NCI-H1694 (cell line): ENCODE results near the gene ZDHHC14.
"Not testable (repeated sequence)": the region's sequence is repeated elsewhere in the genome, so short reads cannot be mapped to it uniquely, and the experiment has no call there.

Experiments used
- DNase-seq: peaks from one replicate; lab custom pipeline; 2025; lab: John Stamatoyannopoulos, UW

Gene ZDHHC14

DNA sequence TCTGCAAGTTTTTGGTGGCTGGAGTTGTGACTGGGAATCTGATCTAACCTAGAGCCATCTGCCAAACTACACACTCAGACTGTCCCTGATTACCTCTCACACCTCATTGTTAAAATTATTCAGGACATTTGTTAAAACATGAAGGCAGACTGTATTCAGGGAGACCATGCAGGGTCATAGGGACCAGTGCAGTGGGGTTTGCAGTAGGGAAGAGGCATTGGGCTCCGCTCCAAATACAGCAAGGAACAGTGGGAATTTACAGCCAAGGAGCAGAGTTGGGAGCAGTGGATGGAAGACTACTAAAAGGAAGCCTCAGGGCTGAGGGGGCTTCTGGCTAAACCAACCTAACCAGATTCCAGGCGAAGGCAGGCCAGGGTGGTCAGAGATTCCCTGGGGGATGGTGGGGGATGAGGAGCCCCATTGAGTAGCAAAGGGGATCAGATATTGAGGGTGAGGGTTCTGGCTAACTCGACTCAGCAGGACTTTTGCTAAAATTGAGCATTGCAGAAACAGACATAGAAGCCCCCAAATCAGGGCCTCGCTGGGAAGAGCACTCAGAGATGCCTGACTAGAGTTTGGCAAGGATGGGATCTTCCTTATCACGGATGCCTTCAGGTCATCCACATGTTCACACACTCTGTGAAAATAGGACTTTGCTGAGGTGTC lies 172.0 kb downstream of the ZDHHC14 start:
- DNase-seq = no peak

DNA sequence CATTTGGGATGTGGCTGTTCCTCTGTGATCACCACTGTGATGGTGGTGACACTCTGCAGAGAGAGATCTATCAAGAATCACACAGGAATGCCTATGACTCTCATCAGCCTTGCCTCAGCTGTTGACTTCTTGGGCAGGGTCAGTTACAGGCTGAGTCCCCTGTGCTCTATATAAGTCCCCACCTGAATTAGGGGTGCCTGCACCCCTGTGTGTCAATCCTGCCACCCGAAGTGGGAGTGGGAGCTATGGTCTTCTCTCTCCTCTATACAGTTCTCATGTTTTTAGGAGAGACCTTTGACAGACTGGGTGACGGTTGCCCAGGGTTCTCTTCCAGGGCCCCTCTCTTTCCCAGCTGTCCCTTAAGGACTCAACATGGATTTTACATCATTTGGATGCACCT lies 173.8 kb downstream of the ZDHHC14 start:
- no peak for DNase-seq

DNA sequence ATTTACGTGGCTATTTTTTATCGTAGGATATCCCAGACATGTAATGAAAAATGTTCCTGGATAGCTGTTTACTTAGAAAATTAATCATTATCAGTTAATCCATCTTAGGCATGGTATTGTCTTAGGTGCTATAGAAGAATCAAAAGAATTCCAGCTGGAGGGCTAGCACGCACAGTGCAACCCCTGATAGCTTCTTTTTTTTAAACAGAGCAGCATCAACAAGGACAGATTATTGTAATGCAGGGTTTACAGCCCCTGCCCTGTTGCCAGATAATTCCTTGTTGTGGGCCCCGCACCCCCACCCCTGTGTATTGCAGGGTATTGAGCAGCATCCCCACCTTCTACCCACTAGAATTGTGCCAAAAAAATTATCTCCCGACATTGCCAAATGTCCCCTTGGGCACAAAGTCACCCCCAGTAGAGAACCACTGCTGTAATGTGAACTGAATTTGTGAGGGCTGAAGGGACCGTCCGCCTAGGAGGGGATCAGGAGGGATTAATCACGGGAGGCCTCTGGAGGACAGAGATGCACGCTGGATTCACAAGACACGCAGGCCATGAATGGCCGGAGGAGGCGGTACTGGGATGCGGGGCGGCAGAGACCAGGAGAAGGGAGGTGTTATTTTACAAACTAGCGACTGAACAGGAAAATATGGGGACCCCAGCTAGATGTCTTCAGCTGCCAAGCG lies 174.6 kb downstream of the ZDHHC14 start:
- no peak for DNase-seq

DNA sequence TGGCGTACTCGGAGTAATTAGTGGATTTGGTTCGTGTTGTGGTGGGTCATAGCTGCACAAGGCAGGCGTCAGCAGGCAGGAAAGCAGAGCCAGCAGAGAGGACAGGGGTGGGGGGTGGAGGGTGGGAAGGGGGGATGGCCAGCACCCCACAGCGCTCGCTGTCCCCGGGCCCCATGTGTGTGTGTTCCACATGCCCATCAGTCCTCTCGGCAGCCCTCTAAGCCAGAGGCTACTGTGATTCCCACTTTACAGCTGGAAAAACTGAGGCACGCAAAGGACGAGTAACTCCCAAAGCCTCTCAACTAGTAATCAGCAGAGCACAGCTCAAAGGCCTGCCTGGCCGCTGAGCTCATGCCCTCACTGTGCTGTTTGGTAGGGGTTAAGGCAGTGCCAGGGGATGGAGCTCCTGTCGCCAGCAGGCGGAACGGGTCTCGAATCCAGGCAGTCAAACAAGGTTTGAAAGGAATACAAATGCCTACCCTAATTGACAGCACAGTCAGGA lies 175.2 kb downstream of the ZDHHC14 start:
- DNase-seq = no peak

DNA sequence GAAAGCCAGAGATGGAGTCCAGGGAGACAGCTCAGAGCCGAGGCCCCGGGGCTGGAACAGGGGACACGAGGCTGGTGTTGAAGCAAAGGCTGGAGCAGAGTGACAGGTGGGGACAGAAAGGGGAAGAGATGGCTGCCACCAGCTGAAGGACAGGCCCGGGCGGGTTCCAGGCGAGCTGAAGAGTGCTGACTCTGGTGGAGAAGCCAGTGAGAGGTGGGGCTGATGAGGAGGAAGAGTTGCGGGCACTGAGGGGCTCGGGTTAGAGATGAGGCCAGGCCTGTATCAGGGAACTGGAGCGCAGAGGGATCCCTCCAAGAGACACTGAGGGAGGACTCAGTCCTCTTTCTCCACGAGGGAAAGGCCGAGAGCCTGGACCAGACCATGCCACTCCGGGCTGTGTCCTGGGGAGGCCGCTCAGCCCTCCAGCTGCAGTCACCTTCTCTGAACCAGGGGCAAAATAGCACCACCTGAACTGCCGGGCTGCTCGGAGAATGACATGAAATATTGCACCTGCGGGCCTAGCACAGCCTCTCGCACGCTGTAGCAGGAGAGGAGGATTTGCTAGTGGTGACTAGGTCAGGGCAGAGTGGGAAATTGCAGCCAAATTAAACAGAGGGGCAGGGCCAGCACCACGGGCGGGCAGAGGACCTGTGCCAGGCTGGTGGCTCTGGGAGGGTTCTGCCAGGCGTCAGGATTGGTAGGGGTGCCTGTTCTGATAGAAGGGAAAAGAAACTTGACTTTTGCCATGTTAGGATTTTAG lies 175.9 kb downstream of the ZDHHC14 start:
- DNase-seq = no peak

DNA sequence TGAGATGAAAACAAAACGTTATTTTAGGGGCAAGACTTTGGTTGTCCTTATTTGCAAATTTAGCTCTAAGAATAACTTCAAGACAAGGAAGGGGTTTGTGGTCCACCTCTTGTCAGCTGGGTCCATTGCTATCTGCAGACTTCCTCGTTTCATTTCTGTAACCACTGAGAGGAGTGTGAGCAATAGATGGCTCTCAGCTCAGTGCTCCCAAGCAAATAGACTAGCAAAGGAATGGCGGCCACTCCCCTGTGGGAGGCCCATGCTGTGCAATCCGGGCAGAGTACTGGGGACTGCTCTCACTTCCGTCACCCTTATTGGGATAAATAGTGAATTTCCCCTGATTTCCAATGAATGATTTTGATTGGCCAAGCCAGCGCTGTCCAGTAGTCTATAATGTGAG lies 176.6 kb downstream of the ZDHHC14 start:
- DNase-seq = no peak

DNA sequence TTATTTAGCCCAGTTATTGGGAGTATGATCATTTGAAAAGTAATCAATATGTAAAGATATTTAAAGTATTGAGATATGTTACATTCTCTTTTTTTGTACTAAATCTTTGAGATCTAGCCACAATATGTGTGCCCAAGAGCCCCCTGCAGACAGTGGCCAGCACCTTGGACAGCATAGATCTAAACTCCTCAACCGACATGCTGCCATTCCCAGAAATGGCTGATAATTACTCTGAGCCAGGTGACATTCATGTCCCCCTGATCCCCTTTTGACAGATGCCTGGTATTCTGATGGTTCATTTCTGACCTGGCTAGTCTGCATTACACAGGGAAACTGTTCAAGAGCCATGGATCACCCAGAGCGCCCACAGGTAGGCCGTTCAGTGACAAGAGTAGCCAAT lies 177.1 kb downstream of the ZDHHC14 start:
- DNase-seq = no peak

DNA sequence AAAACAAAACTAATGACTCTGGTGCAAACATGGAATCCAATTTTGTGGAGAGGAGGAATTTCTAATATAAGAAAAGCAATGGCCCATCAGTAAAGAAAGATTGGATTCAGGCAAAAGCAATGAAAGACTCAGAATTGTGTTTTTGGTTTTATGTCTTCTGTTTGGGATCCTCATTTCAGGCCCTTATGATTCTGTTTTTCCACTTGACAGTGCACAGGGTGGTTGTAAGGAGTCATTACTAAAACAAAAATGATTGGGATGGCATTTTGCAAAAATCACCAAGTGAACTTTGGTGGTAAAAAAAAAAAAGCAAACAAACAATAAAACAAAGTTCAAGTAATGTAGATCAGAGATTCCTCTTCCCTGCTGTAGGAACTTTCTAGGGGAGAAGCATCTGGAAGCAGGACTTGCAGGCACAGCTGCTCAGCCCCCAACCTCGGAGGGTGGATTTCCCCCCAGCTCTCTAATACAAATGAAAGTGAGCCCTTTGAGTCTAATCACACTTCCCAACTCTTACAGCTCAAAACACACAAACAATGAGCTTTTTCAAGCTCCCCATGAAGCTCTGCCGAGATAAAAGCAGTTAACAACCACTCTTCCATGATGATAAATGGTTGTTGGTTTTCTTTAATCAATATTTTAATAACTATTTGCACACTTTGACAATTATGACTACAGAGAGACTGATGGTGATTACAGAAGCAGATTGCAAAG lies 177.7 kb downstream of the ZDHHC14 start:
- DNase-seq = no peak

DNA sequence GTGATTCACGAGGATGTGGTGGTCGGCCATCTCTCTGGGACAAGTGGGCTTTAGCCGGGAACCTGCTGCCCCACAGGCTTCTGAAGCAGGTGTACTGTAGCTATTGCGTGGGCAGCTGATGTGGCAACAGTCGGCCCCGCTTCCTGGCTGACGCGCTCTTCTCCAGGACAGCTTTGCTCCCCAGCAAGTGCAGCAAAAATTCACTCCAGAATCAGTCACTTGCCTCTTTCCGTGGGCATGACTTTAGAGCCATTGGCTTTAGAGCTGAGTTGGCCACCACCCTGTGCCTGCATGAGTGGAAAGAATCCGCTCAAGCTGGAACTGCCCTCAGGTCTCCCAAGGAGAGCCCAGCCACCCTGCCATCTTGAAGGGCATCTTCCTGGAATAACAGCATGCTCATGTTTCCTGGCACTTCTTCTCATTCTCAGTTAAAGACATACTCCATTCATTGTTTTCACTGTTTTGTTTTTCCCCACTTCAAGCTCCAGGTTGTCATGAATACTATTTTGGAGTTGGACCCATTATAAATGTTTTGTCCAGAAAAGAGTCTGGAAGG lies 178.3 kb downstream of the ZDHHC14 start:
- no peak for DNase-seq

DNA sequence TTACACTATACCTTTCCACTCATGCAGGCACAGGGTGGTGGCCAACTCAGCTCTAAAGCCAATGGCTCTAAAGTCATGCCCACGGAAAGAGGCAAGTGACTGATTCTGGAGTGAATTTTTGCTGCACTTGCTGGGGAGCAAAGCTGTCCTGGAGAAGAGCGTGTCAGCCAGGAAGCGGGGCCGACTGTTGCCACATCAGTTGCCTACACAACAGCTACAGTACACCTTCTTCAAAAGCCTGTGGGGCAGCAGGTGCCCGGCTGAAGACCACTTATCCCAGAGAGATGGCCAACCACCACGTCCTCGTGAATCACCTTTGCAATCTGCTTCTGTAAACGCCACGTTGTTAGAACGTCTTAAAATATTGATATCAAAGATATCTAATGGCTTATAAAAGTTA lies 179.1 kb downstream of the ZDHHC14 start:
- DNase-seq = not testable (repeated sequence)

DNA sequence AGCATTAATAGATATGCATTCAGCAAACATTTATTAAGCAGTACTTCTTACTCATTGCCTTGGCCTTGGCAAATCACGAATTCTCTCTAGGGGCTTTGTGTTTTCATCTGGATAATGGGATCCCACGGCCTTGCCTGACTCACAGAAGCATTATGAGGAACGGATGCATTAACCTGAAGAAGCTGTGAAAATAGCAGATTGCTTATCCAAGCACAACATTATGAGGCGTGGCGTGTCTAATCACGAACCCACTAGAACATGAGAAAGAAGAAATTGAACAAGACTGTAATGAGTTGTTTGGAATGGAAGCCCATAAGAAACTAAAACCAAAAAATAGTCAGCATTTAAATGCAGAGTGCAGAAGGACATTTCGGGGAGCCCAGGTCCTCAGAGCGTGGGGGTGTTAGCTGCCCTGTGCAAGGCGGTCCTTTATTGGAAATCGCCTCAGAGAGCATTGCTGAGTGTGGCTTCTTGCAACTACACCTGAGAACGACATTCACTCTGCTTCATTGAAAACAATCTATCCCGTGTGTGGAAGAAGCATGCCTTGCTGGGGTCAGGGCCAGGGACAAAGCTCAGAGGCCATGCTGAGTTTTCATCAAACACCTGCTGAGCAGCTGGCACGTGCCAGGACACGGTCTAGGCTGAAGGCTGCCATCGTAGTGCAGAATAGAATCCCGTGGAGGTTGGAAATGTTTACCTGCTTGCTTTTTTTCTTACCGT lies 179.9 kb downstream of the ZDHHC14 start:
- DNase-seq = no peak

DNA sequence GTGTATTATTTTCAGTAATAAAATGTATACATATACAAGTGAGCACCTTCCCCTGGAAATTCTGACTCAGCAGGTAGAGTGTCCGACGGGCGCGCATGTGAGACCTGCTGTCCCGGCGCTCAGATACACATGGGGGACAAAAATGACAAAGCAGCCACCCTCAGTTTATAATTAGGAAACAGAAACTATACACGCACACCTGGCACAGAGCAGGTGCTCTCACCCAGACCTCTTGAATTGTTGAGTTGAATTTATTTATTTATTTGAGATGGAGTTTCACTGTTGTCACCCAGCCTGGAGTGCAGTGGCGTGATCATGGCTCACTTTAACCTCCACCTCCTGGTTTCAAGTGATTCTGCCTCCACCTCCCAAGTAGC lies 180.4 kb downstream of the ZDHHC14 start:
- no peak for DNase-seq

DNA sequence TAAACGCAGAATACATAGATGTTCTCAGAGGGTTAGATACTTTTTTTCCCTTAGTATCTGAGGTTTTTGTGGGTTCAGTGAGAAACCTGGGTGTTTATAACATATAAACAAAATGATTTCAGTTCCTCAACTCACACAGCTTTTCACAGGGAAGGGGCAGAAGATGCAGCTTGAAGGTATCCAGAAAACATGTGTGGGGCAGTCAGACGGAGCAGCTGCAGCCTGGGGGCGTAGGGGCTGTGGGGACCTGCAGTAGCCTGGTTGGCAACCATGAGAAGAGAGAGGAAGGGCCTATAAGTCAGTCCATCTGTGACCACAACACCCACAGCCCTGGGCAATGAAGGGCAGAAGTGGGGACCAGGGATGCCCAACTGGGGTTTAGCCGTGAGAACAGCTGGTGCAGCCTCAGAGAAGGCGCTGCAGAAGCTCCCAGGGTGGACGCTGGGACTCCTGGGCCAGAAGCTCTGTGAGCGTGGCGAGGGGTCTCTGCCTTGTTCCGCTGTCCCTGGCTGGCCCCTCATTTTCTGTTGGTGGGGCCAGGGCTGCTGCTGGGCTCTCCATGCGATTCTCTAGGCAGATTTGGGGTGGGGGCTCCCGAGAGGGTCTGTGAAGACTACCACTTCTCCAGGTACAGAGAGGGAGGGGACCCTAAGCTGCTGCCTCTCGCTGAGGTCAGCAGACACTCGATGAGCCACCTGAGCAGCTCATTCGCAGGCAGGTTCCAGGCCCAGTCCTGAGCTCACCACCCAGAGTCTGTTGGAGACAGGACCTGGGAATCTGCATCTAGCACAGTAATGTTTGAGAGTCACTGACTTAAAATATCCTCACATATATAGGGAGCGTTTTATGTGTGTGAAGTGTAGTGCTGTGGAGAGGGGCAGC lies 181.2 kb downstream of the ZDHHC14 start:
- DNase-seq = no peak

DNA sequence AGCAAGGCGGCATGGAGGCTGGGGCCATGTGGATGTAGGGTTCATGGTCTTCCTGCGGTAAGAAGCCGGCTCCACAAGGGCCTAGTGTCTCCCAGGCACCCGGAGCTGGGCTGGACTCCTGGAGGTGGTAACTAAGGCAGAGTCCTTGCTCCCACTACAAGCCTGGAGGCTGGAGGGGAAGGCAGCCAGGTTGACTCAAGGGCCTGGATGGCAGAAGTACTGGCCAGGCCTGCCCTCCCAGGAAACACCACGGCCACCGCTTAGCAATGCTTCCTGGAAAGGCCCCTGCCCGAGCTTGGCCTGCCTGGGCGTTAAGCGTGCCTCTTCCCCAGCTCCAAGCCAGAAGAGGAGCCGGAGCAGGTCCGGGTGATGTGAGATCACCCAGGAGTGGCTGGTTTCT lies 182.0 kb downstream of the ZDHHC14 start:
- no peak for DNase-seq

DNA sequence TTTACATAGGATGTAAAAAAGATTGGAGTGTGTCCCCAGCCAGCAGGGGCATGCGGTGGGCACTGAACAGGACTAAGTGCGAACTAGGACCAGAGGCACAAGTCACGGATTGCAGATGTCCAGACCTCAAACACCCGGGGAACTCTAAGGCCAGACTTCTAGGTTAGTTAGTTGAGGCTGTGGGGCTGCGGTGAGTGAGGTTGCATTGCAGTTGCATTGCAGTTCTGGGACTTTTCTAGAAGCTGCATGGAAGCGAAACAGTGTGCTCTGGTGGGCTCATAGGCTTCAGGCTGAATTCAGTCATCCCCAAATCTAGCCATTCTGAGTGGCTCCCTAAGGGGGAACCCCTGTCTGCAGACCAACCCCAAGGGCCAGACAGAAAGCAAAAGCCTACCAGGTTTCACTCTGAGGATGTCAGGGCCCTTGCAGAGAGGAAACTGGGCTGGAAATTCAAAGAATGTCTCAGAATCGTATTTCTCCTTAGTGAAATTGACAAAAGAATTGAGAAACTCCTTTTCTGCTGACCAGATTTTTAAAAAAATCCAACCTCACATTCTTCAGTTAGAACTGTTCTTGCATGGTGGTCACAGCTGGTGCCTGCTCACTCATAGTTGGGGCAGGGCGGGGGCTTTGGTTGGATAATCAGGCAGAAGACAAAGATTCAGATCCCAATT lies 182.8 kb downstream of the ZDHHC14 start:
- no peak for DNase-seq

DNA sequence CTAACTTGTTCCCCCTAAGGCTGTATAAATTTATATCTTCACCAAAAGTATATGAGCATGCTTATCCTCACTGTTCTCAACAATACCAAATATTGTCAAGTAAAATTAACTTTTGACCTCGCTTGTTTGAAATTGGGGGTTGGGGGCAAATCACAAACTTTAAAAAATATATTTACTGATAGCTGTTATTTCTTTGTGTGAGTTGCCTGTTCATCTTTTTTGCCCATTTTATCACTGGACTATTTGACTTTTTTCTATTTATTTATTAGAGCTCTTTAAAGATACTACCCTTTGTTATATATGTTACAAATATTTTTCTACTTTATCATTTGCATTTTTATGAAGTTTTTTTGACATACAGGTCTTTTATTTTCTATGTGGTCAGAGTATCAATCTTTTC lies 187.7 kb downstream of the ZDHHC14 start:
- no peak for DNase-seq

DNA sequence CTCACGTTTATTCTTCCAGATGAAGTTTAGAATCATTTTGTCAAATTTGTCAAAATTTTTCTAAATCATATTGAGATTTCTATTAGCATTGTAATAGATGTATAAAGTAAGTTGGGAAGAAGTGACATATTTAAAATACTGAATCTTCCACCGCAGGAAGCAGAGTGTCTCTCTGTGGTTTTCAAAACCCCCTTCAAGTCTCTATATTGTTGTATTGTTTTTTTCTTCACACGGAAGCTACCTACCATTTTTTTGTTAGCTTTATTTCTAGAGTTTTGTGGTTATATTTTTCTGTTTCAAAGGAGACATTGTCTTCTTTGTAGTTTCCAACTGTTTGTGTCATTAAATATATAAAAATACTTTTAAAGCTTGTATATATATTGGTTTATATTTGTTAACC lies 188.6 kb downstream of the ZDHHC14 start:
- no peak for DNase-seq

DNA sequence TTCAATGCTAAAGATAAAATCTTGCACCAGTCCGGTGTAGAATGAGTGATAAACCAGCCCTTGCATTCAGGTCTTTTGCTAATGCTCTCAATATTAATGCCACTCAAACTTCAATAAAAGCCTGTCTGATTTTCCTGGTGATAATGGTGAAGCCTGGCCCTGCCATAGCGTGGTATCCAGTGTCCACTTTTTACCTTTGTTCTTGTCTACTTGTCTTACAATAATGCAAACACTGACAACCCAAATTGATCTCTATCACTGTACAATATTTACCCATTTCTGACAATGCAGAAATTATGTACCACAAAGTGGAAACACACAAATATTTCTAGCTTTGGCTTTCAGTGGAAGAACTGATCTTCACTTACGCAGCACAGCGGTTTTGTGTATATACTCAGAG lies 189.1 kb downstream of the ZDHHC14 start:
- DNase-seq = no peak

DNA sequence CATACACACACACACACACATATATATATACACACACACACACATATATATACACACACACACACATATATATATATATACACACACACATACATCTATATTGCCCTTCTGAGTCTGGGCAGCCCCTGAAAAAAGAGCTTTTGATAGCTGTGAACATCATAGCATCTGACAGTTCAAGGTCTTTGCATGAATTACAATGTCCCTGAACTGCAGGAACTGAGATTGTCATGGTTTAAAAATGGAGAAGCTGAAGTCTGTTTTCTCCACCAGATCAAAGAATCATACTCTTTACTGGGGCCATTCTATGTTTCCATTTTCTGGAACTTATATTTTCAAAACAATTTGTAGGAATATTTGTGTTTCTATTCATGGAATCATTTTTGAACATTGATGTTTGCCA lies 189.8 kb downstream of the ZDHHC14 start:
- no peak for DNase-seq

DNA sequence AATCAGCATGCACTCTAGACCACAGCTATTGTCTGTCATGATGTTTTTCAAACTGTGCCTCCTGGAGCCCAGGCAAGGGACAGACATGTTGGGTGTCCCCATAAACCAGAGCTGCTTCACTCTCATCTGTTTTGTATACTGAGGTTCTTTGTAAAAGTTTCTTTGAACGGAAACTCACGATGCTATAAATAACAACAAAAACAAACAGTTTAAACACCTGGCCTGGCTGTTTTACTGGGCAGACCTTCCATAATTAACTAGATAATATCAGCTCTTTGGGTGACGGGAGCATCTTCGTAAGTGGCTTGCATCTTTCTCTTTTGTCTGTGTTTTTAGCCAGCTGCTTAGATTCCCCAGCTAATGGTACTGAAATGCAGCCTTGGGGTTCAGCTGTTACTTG lies 190.3 kb downstream of the ZDHHC14 start:
- DNase-seq = no peak
